Naive B cell (primary cell): ENCODE measurements around the gene EFEMP1. TPM values are rescaled to one million over a fixed set of nuclear protein-coding genes. Genes with fewer than 3 reads are reported as not detected.

Experiments used
- ATAC-seq, 2 donors: fragments of 150-1000 bp; cut with Tn5 transposase; 2 replicates each; pipeline ENCODE4 v1.10.0; 2021; ENCODE audit warnings: low read depth in 2 of 2, mild to moderate bottlenecking in 2 of 2, moderate library complexity in 2 of 2
- DNase-seq: peaks from one replicate; pipeline ENCODE4 v3.0.0; 2022
- H3K27ac Mint-ChIP-seq, 6 donors: one replicate each; pipeline ENCODE4 v1.8.0; 2020 to 2022; ENCODE audit warnings: mild to moderate bottlenecking in 6 of 6, mixed read lengths in 6 of 6, moderate library complexity in 5 of 6, inconsistent platforms in 2 of 6
- H3K27me3 Mint-ChIP-seq, 3 donors: one replicate each; pipeline ENCODE4 v1.8.0; 2021 to 2022; ENCODE audit warnings: mixed read lengths in 3 of 3, mild to moderate bottlenecking in 1 of 3
- H3K36me3 Mint-ChIP-seq, 2 donors: one replicate each; pipeline ENCODE4 v1.8.0; 2020 to 2022; ENCODE audit warnings: mixed read lengths in 2 of 2, inconsistent platforms in 1 of 2, mild to moderate bottlenecking in 1 of 2
- H3K4me1 Mint-ChIP-seq, 3 donors: one replicate each; pipeline ENCODE4 v1.8.0; 2020 to 2022; ENCODE audit warnings: mixed read lengths in 3 of 3, inconsistent platforms in 1 of 3, mild to moderate bottlenecking in 1 of 3, moderate library complexity in 1 of 3
- H3K4me3 Mint-ChIP-seq, 8 donors: one replicate each; pipeline ENCODE4 v1.8.0; 2020 to 2022; ENCODE audit warnings: mild to moderate bottlenecking in 8 of 8, mixed read lengths in 8 of 8, moderate library complexity in 8 of 8, inconsistent platforms in 2 of 8
- H3K9me3 Mint-ChIP-seq, 7 donors: one replicate each; pipeline ENCODE4 v1.8.0; 2020 to 2022; ENCODE audit warnings: mixed read lengths in 7 of 7, mild to moderate bottlenecking in 5 of 7, inconsistent platforms in 2 of 7, moderate library complexity in 1 of 7
- polyA plus RNA-seq, 6 donors: library from polyadenylated mRNA; unstranded; fragments of 300-500 nt; fragmentation: Illumina TruSeq; gene quantifications; one replicate each; pipeline ENCODE4 v1.2.3, GENCODE V29; 2021; ENCODE audit warnings: low read depth in 6 of 6

Gene EFEMP1
- polyA plus RNA-seq, 6 donors from 2014 or later, result not detected

DNA sequence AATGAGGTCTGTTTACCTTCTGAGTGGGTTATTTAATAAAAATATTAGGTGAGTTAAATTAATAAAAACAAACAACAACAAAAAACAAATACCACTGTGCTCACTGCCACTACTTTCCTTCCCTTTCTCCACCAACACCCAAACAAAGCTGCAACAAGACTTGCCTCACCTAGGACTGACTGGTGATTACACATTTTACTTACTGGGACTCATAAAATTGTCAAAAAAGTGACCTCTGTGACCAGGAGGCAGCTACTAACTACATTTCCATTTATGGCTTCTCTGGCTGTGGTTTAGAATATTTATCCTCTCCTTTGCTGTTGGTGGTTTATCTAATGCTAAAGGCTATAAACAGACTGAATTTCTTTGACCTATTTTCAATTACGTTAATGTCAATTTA is 39.8 kb downstream of the EFEMP1 start:
- Mint-ChIP-seq H3K27me3 (peaks cover under 1 to 13% (median 11%) of the 10 kb centered on the region in 3 donors), H3K4me1 (no peaks in the 10 kb centered on the region), H3K36me3 (no peaks in the 10 kb centered on the region), H3K27ac (no peak overlapping the region), H3K4me3 (no peak overlapping the region), H3K9me3 (peaks cover 0 to 5% (median 0%) of the 10 kb centered on the region in 7 donors)
- ATAC-seq (no peak), DNase-seq (no peak)

GRCh38 chr2:55883357-55883756 is 40.2 kb downstream of the EFEMP1 start:
- peaks cover 0 to 5% (median 0%) of the 10 kb centered on the region in 7 donors for H3K9me3 Mint-ChIP-seq

DNA sequence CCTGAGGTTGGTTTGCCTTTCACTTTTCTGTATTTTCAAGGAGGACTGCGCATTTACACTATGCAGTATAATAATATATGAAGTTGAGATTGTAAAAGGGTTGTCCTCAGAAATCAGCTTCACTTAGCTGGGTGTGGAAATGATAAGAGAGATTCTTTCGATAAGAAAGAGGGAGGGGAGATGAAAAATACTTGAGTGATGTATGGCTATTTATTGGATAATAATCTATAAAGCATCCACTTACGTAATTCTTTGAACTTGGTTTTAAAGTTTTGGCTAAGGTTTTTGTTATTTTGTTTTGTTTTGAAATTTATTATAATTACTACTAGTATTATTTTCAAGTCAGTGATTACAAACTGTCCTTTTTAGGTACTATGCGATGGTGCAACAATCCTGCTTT is 40.6 kb downstream of the EFEMP1 start:
- Mint-ChIP-seq H3K36me3 (no peaks in the 10 kb centered on the region), H3K4me1 (no peaks in the 10 kb centered on the region), H3K9me3 (peaks cover 0 to 5% (median 0%) of the 10 kb centered on the region in 7 donors), H3K27me3 (peaks cover 0 to 13% (median 10%) of the 10 kb centered on the region in 3 donors), H3K4me3 (no peak overlapping the region), H3K27ac (no peak overlapping the region)
- ATAC-seq (no peak), DNase-seq (no peak)

More at GRCh38 chr2:55883357-55883756, 40.2 kb downstream of the EFEMP1 start:
- DNase-seq, result no peak
- peaks cover 0 to 13% (median 10%) of the 10 kb centered on the region in 3 donors for H3K27me3 Mint-ChIP-seq
- H3K4me1 Mint-ChIP-seq, result no peaks in the 10 kb centered on the region
- no peaks in the 10 kb centered on the region for H3K36me3 Mint-ChIP-seq
- H3K4me3 Mint-ChIP-seq, result no peak overlapping the region
- no peak overlapping the region for H3K27ac Mint-ChIP-seq
- ATAC-seq, result no peak

DNA sequence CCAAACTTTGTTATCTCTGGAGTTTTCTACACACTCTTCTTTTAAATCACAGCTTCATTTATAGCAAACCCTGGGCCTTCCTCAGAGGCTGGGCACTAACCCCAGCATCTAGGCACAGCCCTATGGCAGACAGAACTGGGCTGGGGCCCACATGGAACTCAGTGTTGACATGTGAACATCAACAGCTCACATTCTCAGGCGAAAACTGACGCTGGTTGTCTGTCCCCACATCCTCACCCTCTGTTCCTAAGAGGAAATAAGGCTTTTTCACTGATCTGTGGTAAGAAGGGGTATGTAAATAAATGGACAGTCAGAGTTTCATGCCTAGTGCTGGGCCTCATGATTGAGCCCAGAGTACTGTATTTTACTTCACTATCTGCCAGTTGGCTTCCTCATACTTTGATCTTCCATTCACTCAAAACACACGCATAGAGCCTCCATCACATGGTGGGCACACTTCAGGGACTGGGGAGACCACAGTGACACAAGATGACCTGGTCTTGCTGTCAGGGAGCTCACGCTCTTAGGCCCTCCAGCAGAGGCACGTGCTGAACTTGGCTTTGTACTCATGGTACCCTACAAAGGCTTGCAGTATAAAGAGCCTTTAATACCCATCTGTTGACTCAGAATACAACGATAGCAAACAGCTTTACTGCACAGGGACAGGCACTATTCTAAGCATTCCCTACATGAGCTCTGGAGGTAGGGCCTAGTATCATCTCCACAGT is 43.0 kb downstream of the EFEMP1 start:
- no peak overlapping the region for H3K27ac Mint-ChIP-seq
- peaks cover 0 to 5% (median 0%) of the 10 kb centered on the region in 7 donors for H3K9me3 Mint-ChIP-seq
- no peaks in the 10 kb centered on the region for H3K4me1 Mint-ChIP-seq
- ATAC-seq (no peak), DNase-seq (no peak)
- H3K36me3 Mint-ChIP-seq, result no peaks in the 10 kb centered on the region
- peak overlapping the region in 1 of 8 donors; percentile 18 for H3K4me3 Mint-ChIP-seq
- H3K27me3 Mint-ChIP-seq, result peaks cover 0 to 13% (median 7%) of the 10 kb centered on the region in 3 donors

- H3K9me3 Mint-ChIP-seq, result peaks cover 0 to 5% (median 0%) of the 10 kb centered on the region in 7 donors
- H3K4me1 Mint-ChIP-seq, result no peaks in the 10 kb centered on the region
- DNase-seq (no peak), ATAC-seq (no peak)
- H3K27me3 Mint-ChIP-seq, result peaks cover 0 to 13% (median 7%) of the 10 kb centered on the region in 3 donors
- no peak overlapping the region for H3K4me3 Mint-ChIP-seq
- H3K27ac Mint-ChIP-seq, result no peak overlapping the region
- no peaks in the 10 kb centered on the region for H3K36me3 Mint-ChIP-seq
Observed at GRCh38 chr2:55879976-55880375, 43.6 kb downstream of the EFEMP1 start.

DNA sequence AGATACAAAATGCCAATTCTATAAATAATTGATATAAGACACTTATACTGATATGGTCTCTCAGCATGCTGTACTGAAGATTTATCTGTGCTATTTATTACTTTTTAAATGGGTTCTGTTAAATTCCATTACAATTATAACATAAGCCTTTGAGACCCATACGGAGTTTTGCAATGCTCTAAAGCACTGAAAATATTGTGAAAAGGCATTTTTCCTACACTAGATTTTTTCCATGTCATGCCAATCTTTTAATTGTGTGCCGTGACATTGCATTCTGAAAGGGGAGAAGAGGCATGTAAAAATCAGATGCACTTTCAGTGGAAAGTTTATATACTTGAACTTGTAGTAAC is 46.5 kb downstream of the EFEMP1 start:
- no peak overlapping the region for H3K4me3 Mint-ChIP-seq
- no peaks in the 10 kb centered on the region for H3K4me1 Mint-ChIP-seq
- DNase-seq (no peak), ATAC-seq (no peak)
- no peaks in the 10 kb centered on the region for H3K36me3 Mint-ChIP-seq
- peaks cover 0 to 13% (median 7%) of the 10 kb centered on the region in 3 donors for H3K27me3 Mint-ChIP-seq
- H3K9me3 Mint-ChIP-seq, result peaks cover 0 to 5% (median 0%) of the 10 kb centered on the region in 7 donors
- no peak overlapping the region for H3K27ac Mint-ChIP-seq

GRCh38 chr2:55876429-55877086 is 47.0 kb downstream of the EFEMP1 start:
- Mint-ChIP-seq H3K27me3 (peaks cover 0 to 13% (median 7%) of the 10 kb centered on the region in 3 donors), H3K4me1 (peaks cover 3% of the 10 kb centered on the region in 3 donors), H3K27ac (no peak overlapping the region), H3K36me3 (no peaks in the 10 kb centered on the region), H3K9me3 (peaks cover 0 to 5% (median 0%) of the 10 kb centered on the region in 7 donors), H3K4me3 (no peak overlapping the region)
- DNase-seq (no peak), ATAC-seq (no peak)

DNA sequence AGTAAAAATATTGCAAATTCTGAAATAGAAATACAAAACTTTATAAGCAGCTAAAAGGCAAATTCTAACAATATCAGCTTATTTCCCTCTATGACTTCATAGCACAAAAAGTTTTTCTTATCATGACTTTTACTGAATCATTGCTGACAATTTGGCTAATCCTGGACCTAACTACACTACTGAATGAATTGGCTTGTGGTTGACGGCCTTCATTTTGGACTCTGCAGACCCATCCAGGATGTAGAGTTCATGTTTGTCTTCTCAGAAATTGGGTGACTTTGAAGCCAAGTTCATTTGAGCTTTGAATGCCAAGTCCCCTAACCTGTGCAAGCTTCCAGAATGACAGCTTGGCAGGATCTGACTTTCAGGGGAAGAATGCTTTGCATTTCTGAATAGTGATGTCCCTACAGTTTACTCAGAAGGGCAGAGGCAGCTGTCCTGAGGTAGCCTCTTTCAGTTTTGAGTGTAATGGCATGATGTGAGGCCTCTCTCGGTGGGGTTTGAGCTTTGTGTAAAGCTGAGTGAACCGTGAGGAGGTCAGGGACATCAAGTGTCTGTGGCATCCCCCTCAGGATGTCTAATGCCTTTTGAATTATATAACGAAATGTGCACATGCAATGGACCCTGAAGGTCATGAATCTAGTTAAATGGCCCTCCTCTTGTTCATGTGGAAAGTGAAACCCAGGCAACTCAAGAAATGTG is 48.0 kb downstream of the EFEMP1 start:
- no peaks in the 10 kb centered on the region for H3K36me3 Mint-ChIP-seq
- DNase-seq, result no peak
- no peak overlapping the region for H3K4me3 Mint-ChIP-seq
- H3K27me3 Mint-ChIP-seq, result peaks cover 0 to 13% (median 7%) of the 10 kb centered on the region in 3 donors
- ATAC-seq, result no peak
- H3K9me3 Mint-ChIP-seq, result peaks cover 0 to 5% (median 0%) of the 10 kb centered on the region in 7 donors
- peaks cover 9 to 13% (median 13%) of the 10 kb centered on the region in 3 donors for H3K4me1 Mint-ChIP-seq
- no peak overlapping the region for H3K27ac Mint-ChIP-seq

DNA sequence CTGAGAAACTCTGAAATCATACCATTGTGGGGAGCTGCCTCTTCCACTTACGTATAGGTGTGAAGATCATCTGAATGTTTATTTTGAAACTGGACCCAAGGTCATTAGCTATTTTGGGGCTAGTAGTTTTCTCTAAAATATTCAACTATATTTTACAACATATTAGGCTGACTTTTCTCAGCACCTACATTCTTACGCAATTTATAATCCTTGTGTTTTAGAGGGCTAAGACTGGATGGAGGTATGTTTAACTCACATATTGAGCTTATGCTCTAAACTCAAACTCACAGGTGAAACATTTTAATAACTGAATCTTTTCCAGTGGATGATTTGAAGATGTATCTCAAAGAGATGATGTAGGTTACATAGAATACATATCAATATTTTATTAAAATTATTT is 49.2 kb downstream of the EFEMP1 start:
- no peak for ATAC-seq
- peaks cover 0 to 2% (median 0%) of the 10 kb centered on the region in 7 donors for H3K9me3 Mint-ChIP-seq
- no peaks in the 10 kb centered on the region for H3K36me3 Mint-ChIP-seq
- no peak overlapping the region for H3K27ac Mint-ChIP-seq
- peaks cover 11 to 16% (median 15%) of the 10 kb centered on the region in 3 donors for H3K4me1 Mint-ChIP-seq
- H3K4me3 Mint-ChIP-seq, result no peak overlapping the region
- H3K27me3 Mint-ChIP-seq, result peaks cover 0 to 5% (median 3%) of the 10 kb centered on the region in 3 donors
- DNase-seq, result no peak

DNA sequence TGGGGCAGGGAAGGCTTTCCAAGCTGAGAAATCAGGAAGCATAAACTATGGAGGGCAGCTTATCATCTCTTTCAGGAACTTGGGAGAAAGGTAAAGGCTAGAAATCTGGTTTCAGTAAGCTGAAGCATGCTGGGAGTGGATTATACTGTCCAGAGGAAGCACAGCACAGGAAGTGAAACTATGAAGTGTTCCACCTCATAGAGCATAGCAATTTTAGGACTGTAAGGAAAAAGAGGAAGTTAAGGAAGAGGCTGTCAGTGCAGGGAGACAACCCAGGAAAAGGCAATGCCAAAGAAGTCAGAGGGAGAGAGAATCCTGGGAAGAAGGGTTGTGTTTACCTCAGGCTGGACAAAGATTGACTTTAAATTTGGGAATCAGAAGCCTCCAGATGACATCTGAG is 51.9 kb downstream of the EFEMP1 start:
- peak overlapping the region in 3 of 6 donors; percentile 0 to 30 (median 17) for H3K27ac Mint-ChIP-seq
- H3K4me3 Mint-ChIP-seq, result peak overlapping the region in 1 of 8 donors; percentile 65
- peak; percentile 0 for DNase-seq
- H3K4me1 Mint-ChIP-seq, result peaks cover 11 to 16% (median 15%) of the 10 kb centered on the region in 3 donors
- peaks cover 0 to 2% (median 0%) of the 10 kb centered on the region in 7 donors for H3K9me3 Mint-ChIP-seq
- peaks cover 0 to 7% (median 5%) of the 10 kb centered on the region in 3 donors for H3K27me3 Mint-ChIP-seq
- no peaks in the 10 kb centered on the region for H3K36me3 Mint-ChIP-seq
- ATAC-seq, result peak; percentile 64 to 65

DNA sequence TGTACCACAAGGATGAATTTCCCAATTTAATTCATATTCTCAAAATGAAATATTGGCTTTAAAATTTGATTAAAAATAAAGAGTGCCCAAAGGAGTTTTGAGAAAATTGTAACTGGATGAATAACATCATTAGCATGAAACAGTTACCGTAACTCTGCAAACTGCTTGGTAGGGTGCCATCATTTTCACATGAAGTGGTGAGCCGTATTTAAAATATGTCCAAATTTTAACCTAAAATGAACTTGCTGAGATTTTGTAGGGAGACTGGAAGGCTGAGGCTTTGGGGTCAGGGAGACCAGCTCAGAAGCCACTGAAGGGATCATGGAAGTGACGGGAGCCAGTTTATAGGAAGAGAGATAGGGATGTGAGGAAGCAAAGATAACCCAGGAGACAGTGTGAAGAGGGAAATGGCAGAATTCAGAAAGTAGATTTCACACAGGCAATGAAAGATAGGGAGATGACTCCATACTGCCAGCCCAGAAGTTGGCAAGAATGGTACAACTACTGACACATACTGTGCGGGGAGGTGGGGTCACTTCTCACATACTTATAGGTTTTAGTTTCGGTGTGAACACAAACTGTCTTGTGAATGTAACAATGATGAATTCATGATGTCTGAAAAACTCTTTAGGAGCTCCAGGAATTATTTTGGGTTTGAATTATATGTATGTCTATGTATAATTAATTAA is 53.8 kb downstream of the EFEMP1 start:
- no peak for DNase-seq
- Mint-ChIP-seq H3K36me3 (no peaks in the 10 kb centered on the region), H3K9me3 (peaks cover 0 to 2% (median 0%) of the 10 kb centered on the region in 7 donors), H3K27me3 (peaks cover 0 to 7% (median 5%) of the 10 kb centered on the region in 3 donors), H3K4me1 (peaks cover 11 to 16% (median 15%) of the 10 kb centered on the region in 3 donors), H3K27ac (peak overlapping the region in 1 of 6 donors; percentile 69), H3K4me3 (no peak overlapping the region)
- no peak for ATAC-seq

DNA sequence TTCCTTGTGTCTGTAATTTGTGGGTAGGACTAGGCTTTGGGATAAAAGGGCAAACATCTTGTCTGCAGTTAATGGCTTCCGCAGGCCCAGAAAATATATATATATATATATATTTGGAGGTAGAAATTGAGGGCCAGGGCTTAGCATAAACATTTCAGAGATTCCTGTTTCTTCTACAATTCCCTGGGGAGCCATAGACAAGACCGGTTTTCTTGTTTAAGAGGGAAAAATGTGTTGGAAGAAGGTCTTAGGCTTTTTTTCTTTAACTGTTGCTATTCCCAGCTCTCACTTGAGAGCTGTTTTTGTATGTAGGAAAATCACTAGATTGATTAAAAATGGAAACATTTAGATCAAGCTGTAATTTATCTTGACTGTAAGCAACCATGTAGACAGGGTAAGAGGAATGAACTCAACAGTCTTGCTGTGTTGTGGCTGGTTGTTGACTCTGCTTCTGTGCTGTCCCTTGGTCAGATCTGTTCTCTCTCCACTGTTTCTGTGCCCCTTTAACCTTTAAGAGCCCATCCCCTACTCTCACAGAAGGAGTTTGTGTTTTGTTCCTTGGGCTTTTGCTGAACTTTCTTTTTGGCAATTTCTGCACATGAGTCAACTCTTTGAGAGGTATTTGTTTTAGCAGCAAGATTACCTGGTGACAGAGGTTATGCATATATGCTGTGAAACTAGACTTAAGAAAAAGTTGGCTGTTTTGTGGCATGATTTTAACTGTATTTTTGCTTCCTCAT is 58.3 kb downstream of the EFEMP1 start:
- DNase-seq, result no peak
- no peaks in the 10 kb centered on the region for H3K36me3 Mint-ChIP-seq
- peaks cover 0 to 2% (median 0%) of the 10 kb centered on the region in 3 donors for H3K4me1 Mint-ChIP-seq
- no peak overlapping the region for H3K27ac Mint-ChIP-seq
- H3K27me3 Mint-ChIP-seq, result peaks cover 0 to 9% (median 7%) of the 10 kb centered on the region in 3 donors
- H3K4me3 Mint-ChIP-seq, result no peak overlapping the region
- no peak for ATAC-seq
- peaks cover 0 to 2% (median 0%) of the 10 kb centered on the region in 7 donors for H3K9me3 Mint-ChIP-seq
